WTC11 (cell line): ENCODE results near the gene GPX4. TPM values are rescaled to one million over a fixed set of nuclear protein-coding genes. Genes with fewer than 3 reads are reported as not detected.
A peak's percentile ranks its signal among the peaks of the same experiment; 100 is the strongest.

Source experiments
- ATAC-seq: fragments of 200-7000 bp; cut with Tn5 transposase; 2 replicates; pipeline ENCODE4 v1.10.0; 2021; ENCODE audit warnings: mild to moderate bottlenecking, moderate library complexity
- CTCF ChIA-PET: fragments of 300-600 bp; sonication (Branson Sonifier 250); formaldehyde crosslinking; loops from one replicate; lab custom pipeline; 2021; ENCODE audit warnings: antibody characterized with exemption; lab: Charles Lee
- POLR2A ChIA-PET: fragments of 350-600 bp; sonication (Branson Sonifier 250); formaldehyde crosslinking; loops from one replicate; lab custom pipeline; 2021; ENCODE audit warnings: antibody characterized with exemption; lab: Charles Lee
- DNase-seq: peaks from one replicate; pipeline ENCODE4 v3.0.0; 2021; ENCODE audit warnings: low spot score
- H3K27ac Mint-ChIP-seq: 2 replicates; pipeline ENCODE4 v1.8.0; 2021; ENCODE audit warnings: mixed read lengths
- H3K27me3 Mint-ChIP-seq: 2 replicates; pipeline ENCODE4 v1.8.0; 2021; ENCODE audit warnings: low read depth, mild to moderate bottlenecking, moderate library complexity, mixed read lengths
- H3K36me3 Mint-ChIP-seq: 2 replicates; pipeline ENCODE4 v1.8.0; 2021; ENCODE audit warnings: mixed read lengths
- H3K4me1 Mint-ChIP-seq: 2 replicates; pipeline ENCODE4 v1.8.0; 2022; ENCODE audit warnings: mixed read lengths
- H3K4me3 Mint-ChIP-seq: 2 replicates; pipeline ENCODE4 v1.8.0; 2021; ENCODE audit warnings: mild to moderate bottlenecking, moderate library complexity, mixed read lengths
- H3K9me3 Mint-ChIP-seq: 2 replicates; pipeline ENCODE4 v1.8.0; 2021; ENCODE audit warnings: mixed read lengths
- ATF1 ChIP-seq: sonication (generic); formaldehyde crosslinking; IDR thresholded peaks from 2 replicates; pipeline ENCODE4 v1.8.1; 2023; ENCODE audit warnings: mild to moderate bottlenecking, moderate library complexity, missing genetic modification reagents
- ATF6 ChIP-seq: sonication (generic); formaldehyde crosslinking; IDR thresholded peaks from 2 replicates; pipeline ENCODE4 v1.8.1; 2023; ENCODE audit warnings: mild to moderate bottlenecking, missing genetic modification reagents
- EMX1 ChIP-seq: fragments of 250-450 bp; sonication (Bioruptor Pico); IDR thresholded peaks from 2 replicates; pipeline ENCODE4 v1.8.0; 2021; ENCODE audit warnings: mild to moderate bottlenecking
- ESRRA ChIP-seq: sonication (generic); formaldehyde crosslinking; IDR thresholded peaks from 2 replicates; pipeline ENCODE4 v1.8.1; 2022; ENCODE audit warnings: mild to moderate bottlenecking, missing genetic modification reagents, borderline replicate concordance
- JUN ChIP-seq: sonication (generic); formaldehyde crosslinking; IDR thresholded peaks from 2 replicates; pipeline ENCODE4 v1.8.0; 2023; ENCODE audit warnings: mild to moderate bottlenecking, missing genetic modification reagents
- KAT7 ChIP-seq: sonication (generic); formaldehyde crosslinking; IDR thresholded peaks from 2 replicates; pipeline ENCODE4 v1.8.1; 2023; ENCODE audit warnings: missing genetic modification reagents, mild to moderate bottlenecking, borderline replicate concordance
- PRDM15 ChIP-seq: sonication (generic); formaldehyde crosslinking; IDR thresholded peaks from 2 replicates; pipeline ENCODE4 v1.8.0; 2022; ENCODE audit warnings: missing genetic modification reagents
- SMAD3 ChIP-seq: sonication (generic); formaldehyde crosslinking; IDR thresholded peaks from 2 replicates; pipeline ENCODE4 v1.8.0; 2022; ENCODE audit warnings: missing genetic modification reagents, mild to moderate bottlenecking, borderline replicate concordance
- USF1 ChIP-seq: sonication (generic); formaldehyde crosslinking; IDR thresholded peaks from 2 replicates; pipeline ENCODE4 v1.8.0; 2022; ENCODE audit warnings: mild to moderate bottlenecking, missing genetic modification reagents
- ZNF232 ChIP-seq: sonication (generic); formaldehyde crosslinking; IDR thresholded peaks from 2 replicates; pipeline ENCODE4 v1.8.0; 2022; ENCODE audit warnings: mild to moderate bottlenecking, missing genetic modification reagents
- ZNF532 ChIP-seq: fragments of 250-450 bp; sonication (Bioruptor Pico); IDR thresholded peaks from 2 replicates; pipeline ENCODE4 v1.9.0; 2021; ENCODE audit warnings: mild to moderate bottlenecking, borderline replicate concordance
- total RNA-seq: library from RNA; stranded (reverse); gene quantifications from 3 replicates; pipeline ENCODE4 v1.2.3, GENCODE V29; 2021
- TF ChIP-seq, protein P1 (sequence below): sonication (generic); formaldehyde crosslinking; conservative IDR thresholded peaks from 2 replicates; pipeline ENCODE4 v1.8.1; 2023; ENCODE audit warnings: mild to moderate bottlenecking, low read depth, missing genetic modification reagents, moderate library complexity
- TF ChIP-seq, protein P2 (sequence below): sonication (generic); formaldehyde crosslinking; conservative IDR thresholded peaks from 2 replicates; pipeline ENCODE4 v1.8.1; 2022; ENCODE audit warnings: mild to moderate bottlenecking, missing genetic modification reagents

GPX4 gene
- total RNA-seq, 1 experiment from 2014 or later: 363 TPM

- TF ChIP-seq, protein P1, sequence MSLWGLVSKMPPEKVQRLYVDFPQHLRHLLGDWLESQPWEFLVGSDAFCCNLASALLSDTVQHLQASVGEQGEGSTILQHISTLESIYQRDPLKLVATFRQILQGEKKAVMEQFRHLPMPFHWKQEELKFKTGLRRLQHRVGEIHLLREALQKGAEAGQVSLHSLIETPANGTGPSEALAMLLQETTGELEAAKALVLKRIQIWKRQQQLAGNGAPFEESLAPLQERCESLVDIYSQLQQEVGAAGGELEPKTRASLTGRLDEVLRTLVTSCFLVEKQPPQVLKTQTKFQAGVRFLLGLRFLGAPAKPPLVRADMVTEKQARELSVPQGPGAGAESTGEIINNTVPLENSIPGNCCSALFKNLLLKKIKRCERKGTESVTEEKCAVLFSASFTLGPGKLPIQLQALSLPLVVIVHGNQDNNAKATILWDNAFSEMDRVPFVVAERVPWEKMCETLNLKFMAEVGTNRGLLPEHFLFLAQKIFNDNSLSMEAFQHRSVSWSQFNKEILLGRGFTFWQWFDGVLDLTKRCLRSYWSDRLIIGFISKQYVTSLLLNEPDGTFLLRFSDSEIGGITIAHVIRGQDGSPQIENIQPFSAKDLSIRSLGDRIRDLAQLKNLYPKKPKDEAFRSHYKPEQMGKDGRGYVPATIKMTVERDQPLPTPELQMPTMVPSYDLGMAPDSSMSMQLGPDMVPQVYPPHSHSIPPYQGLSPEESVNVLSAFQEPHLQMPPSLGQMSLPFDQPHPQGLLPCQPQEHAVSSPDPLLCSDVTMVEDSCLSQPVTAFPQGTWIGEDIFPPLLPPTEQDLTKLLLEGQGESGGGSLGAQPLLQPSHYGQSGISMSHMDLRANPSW (CRISPR knock-in tag): no peak
- TF ChIP-seq ZNF532 (CRISPR knock-in tag): no peak
- no peak for TF ChIP-seq ESRRA (CRISPR knock-in tag)
Observed at GRCh38 chr19:1086613-1087012, 17.2 kb upstream of the GPX4 start (continued).

- Mint-ChIP-seq H3K36me3 (peaks cover 17% of the 10 kb centered on the region), H3K9me3 (no peaks in the 10 kb centered on the region), H3K4me3 (no peak overlapping the region), H3K27ac (peak overlapping the region; percentile 79), H3K27me3 (no peaks in the 10 kb centered on the region), H3K4me1 (no peaks in the 10 kb centered on the region)
- ATAC-seq (no peak), DNase-seq (no peak)
- CTCF ChIA-PET: interaction anchor here (2.5 kb wide), 1 partner anchor 23 kb away, joined by 7 read pairs; no protein-coding TSS in a partner anchor
- POLR2A ChIA-PET: no interaction called here
- TF ChIP-seq EMX1 (CRISPR knock-in tag) (no peak), PRDM15 (CRISPR knock-in tag) (no peak), ATF1 (CRISPR knock-in tag) (no peak), USF1 (no peak), SMAD3 (CRISPR knock-in tag) (no peak), KAT7 (no peak), ZNF232 (CRISPR knock-in tag) (no peak), JUN (CRISPR knock-in tag) (no peak), ATF6 (CRISPR knock-in tag) (no peak)
- TF ChIP-seq, protein P2, sequence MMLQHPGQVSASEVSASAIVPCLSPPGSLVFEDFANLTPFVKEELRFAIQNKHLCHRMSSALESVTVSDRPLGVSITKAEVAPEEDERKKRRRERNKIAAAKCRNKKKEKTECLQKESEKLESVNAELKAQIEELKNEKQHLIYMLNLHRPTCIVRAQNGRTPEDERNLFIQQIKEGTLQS (CRISPR knock-in tag): no peak
- TF ChIP-seq, protein P1 (CRISPR knock-in tag): no peak
Observed at GRCh38 chr19:1087813-1088415, 15.9 kb upstream of the GPX4 start.
